ENCODE data around the gene PNMA1.

PNMA1 gene

GRCh38 chr14:73736842-73737241, 22.7 kb upstream of the PNMA1 start:
- no peak for DNase-seq

- DNase-seq, result no peak
Observed at GRCh38 chr14:73732006-73732405, 17.8 kb upstream of the PNMA1 start.

DNA sequence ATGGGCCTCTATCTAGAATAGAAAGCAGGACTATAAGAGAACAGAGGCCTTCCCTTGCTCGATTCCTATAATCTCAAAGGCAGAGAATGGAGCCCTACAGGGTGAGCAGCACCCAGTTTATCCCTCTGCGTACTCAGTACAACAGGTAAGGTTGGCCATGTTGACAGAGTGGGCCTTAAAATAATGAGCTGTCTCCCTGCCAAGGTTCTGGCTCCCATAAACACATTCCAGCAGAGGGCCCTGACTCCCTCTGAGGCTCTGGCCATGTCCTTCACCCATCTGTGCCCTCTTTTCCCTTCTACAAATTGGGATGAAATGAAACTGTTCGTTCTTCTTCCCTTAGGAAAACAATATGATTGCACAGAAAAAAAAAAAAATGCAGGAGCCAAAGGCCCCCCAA, 16.9 kb upstream of the PNMA1 start:
- peak in 1 of 14 donors; percentile 62 for DNase-seq

DNA sequence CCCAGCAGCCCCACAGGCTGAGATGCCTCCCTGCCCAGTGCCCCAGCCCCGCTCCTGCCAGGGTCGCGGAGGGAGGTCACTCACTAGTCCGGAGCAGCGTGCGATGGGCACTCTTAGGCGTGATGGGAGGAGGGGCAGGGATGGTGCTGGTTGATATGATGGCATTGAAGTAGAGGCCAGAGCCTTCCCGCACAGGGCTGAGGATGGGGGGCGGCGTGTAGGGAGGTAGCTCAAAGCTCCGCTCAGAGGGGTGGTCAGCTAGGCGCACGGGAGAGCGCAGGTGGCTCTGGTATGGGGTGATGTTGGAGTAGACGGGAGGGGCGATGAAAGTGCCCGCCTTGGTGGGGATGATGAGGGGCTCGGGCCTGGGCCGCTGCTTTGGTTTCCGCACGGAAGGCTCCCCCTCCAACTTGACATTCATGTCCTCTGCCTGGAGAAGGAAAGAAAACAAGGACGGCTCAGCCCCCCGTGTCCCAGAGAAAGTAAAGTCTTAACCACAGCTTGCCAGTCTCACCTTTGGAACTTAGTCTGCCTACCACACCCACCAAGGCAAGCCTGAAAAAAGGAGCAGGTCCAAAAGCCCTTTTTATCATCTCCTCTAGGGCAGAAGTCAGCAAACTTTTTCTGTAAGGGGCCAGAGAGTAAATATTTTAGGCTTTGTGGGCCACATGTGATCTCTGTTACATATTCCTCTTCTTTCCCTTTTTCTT, 15.5 kb upstream of the PNMA1 start:
- DNase-seq, result no peak

DNA sequence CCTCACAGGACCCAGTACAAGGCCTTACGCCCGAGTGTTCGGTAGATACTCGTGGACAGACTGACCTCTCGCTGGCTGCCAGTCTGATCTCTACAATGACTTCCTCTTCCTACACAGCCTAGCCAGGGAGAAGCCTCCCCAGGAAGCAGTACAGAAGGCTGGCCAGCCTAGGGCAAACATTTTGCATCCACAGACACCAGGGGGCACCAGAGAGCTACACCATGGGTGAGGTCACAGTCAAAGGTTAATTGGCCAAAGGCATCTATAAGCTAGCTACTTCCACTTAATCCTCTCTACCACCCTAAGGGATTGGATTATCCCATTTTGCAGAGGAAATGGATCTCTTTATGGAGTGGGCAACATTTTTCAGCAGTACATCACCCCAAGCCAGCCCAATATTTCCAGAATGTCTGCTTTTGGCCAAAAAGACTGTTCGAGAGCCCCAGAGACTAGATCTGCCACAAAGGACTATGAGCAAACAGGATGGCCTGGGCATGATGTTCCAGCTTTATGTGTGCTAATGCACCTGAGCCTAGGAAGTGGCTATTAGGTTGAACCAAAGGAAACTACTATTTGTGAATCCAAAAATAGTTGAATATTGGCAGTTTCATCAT, 14.6 kb upstream of the PNMA1 start:
- DNase-seq, result peak in 12 of 14 donors; percentile 40 to 85 (median 74)

- DNase-seq, result no peak
Observed at GRCh38 chr14:73727166-73727565, 13.0 kb upstream of the PNMA1 start.

GRCh38 chr14:73726025-73726961, 12.1 kb upstream of the PNMA1 start:
- no peak for DNase-seq

DNA sequence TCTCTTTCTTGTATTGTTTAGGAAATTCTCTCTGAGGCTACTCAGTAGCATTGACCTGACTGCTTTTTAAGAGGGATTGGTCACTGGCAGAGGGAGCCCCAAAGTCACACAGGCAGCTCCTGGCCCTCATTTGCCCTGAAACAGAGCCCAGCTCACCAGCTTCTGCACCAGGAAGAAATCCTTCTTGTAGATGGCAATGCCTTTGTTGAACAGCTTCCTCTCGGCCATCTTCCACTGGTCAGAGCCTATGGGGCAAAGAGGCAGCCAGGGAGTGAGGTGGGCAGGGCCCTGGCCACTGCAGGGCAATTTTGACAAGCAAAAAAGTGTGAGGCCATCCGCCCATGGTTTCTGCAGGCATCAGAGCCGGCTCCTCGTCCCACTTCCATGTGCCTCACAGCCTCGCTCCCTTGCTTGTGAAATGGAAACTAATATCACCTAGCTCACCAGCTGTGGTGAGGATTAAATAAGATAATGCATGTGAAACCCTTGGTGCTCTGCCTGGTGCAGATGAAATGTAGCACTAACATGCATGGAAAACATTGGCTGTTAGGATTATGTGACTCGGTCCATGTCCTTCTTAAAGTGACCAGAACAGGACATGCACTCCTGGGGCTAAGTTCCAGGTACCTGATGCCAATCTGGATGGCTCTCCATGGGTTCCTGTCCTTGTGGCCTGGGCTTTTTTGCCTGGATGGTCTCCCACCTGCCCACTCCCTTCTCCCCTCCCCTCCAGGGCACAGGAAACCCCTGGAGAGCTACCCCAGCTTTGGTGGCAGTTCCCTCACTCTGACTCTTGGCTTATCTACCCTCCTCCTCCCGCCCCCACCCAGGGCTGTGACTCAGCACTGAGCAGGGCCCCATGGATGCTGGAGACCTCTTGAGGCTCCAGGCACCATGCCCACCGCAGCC, 11.2 kb upstream of the PNMA1 start:
- DNase-seq, result no peak

- DNase-seq, result no peak
Observed at GRCh38 chr14:73724696-73725095, 10.5 kb upstream of the PNMA1 start.

DNA sequence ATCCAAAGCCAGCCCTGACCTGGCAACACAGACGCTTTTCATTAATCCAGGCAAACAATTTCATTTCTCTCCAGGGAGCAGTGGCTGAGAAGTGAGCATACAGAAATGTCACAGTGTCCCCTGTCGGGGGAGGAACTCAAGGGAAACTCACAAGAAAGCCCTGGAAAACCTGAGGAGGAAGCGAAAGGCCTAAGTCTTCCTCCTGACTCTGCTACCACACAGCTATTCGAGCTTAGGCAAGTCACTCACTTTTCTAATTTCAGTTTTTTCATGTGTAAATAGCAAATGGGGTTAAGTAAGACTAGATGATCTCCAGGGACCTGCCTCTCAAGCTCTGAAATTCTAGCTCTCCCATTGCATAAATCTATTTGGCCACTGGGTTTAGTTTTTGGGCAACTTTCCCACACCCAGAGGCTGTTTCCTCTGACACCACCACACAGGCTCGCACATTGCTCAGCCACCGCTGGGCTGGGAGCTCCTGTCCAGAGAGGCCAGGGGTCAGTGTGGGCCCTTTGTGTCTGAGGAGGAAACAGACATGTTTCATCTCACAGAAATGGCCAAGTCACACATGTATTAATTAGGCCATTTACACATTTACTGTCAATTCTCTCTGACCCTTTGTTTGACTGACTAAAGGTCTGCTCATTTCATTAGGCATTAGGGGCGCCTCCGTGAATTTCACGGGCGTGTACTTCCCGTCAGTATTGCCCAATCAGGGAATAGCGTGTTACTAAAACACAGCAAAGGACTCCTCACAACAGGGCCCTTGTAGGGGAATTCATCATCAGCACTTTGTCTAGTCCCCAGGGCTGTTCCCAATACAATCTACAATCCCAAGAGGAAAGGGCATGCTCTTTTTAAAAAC, 9.8 kb upstream of the PNMA1 start:
- DNase-seq, result peak in 2 of 14 donors; percentile 46 to 62

DNA sequence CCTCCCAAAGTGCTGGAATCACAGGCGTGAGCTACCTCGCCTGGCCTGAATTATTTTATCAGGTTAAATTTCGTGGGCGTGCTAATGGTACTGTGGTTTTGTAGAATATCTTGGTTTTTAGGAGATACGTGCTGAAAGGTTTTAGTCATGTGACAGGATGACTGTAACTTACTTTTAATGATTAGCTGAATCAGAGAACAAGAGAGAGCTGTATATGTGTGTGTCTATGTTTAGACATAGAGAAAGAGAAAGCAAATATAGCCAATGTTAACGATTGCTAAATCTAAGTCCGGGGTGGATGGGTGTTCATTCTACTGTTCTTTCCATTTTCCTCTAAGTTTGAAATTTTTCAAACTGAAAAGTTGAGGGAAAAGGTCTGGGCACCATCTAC, 9.2 kb upstream of the PNMA1 start:
- no peak for DNase-seq

DNA sequence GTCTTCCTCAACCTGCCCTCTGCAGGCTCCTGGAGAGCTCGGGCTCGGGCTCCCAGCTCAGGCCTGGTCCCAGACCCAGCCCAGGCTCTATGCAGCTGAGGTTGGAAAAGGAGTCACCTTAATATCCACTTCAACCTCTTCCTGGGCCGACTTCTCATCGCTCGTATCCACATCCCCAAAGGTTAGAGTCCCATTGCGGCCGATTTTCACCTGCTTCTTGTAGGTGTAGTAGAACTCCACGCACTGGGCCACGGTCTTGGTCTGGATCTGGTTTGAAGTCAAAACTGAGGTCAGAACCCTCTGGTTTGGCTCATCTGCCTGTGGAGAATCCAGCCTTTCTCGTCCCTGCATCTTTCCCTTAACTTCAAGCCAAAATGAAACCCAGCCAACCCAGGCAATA, 8.4 kb upstream of the PNMA1 start:
- no peak for DNase-seq

GRCh38 chr14:73721101-73721821, 7.1 kb upstream of the PNMA1 start:
- no peak for DNase-seq

DNA sequence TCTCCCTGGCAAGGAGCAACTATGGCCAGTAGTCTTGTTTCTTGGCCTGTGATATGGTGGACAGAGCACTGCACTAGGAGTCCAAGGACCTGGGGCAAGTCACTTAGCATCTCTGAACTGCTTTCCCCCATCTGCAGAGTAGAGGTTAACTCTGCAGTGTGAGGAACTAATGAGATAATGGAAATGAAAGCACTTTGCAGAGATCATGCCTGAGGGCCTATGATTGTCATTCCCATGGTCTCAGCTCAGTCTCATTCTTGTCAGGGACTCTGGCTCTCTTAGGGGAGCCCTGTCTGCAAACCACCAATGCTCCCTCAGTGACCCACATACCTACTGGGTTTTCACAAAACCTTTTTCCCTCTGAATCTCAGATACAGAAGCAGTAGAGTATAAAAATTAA, 6.5 kb upstream of the PNMA1 start:
- no peak for DNase-seq

DNA sequence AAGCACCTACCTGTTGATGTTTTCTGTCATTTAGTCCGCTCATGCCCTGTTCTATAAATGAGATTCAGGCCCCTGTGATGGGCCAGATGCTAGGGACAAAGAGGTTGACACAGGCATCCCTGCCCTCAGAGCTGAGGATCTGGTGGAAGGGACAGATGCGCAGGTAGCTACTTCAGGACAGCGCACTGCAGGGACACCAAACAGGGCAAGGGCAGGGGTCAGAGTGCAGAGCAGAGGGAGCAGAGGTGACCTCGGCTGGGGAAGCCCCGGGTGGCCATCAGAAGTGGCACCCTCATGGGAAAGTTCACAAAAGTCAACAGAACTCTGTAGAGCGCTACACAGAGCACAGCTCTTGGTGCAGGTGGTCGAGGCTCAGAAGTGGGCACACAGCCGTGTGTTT, 5.6 kb upstream of the PNMA1 start:
- DNase-seq, result no peak

GRCh38 chr14:73719361-73719760, 5.2 kb upstream of the PNMA1 start:
- DNase-seq, result no peak

DNA sequence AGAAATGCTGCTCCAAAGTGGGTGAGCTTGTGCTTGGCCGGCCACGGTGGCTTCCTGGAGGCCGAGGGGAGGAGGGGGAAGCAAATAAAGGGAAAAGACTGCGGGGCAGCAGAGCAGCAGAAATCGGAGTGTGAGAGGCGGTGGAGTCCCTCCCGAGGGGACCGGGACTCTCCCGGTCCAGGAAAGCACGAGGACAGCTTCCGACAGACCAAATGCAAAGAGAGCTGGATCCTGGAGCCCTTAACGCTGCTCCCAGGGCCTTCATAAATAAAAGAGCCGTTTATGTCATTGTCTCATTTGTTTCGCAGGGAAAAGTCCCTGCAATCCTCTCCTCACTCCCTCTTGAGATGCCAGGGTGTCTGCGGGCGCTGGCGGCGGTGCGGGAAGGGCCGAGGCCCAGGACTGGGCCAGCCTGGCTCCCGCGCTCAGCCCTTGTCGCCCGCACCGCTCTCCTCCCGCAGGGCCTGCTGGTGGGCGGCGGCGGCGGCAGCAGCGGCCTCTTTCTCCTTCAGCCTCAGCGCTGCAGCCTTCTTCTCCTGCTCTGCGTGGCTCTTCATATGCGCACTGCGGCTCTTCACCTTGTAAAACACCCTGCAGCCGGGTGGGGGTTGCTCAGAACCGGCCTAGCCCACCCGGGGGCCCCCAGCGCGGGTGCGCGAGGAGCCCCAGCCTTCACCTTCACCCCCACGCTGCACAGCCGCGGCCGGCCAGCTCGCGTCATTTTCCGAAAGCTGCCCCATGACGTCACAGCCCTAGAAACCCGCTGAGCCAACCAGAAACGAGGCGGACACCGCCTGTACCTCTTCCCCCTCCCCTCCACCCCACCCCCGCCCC, 4.5 kb upstream of the PNMA1 start:
- DNase-seq, result peak in 5 of 14 donors; percentile 8 to 89 (median 27)

DNA sequence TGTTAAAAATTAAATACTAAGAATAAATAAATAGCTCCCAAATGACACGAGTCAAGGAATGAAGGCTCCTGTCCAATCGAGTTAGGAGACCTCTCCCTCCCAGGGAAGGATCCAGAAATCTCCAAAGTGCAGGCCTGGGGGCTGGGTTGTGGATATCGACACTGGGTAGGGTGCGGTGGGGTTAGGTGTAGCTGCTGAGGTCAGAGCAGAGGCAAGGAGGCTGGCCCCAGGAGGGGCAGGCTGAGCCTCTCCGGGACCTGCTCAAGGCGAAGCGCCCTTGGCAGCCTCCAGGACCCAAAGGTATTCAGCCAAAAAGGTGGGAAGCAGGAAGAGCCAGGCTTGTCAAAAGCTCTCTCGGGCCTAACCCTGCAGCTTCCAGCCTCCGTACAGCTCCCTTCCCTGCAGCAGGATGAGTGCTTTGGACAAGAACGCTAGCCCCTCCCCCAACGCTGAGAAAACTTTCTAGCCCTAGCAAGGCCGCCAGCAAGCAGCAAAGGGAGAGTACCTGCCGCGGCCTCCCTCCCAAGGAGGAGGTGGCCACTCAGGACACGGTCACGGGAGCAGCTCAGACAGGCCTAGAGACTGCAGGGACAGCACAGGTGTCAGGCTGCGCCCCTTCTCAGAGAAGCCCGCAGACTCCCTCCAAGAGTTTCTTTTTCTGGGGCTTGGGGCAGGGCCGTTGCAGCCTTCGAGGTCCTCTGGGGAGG, 3.7 kb upstream of the PNMA1 start:
- DNase-seq, result peak in 1 of 14 donors; percentile 43

DNA sequence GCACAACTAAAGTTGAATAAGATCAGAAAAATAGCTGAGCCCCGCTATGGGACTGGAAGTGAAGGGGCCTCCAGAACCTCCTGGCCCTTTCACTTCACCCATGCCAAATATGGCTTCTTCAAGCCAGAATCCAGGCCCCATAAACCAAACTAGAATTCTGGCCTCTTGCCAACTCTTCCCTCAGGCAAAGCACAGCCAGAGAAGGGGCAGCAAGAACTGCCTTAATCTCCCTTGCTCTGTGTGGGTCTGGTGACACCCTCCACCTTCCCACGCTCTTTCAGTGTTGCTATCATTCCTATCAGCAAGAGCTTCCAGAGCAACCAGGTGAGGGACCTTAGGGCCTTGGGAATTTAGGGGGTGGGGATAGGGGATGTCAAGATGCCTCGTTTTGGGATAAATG, 3.1 kb upstream of the PNMA1 start:
- peak in 1 of 14 donors; percentile 52 for DNase-seq
